ENCODE results near the gene NME8. TPM values are rescaled to one million over a fixed set of nuclear protein-coding genes. Genes with fewer than 3 reads are reported as not detected.
A peak's percentile ranks its signal among the peaks of the same experiment; 100 is the strongest.

Gene NME8
- polyA plus RNA-seq, 2 of the 4 experiments (the other 2 are of a cell fraction): not detected

DNA sequence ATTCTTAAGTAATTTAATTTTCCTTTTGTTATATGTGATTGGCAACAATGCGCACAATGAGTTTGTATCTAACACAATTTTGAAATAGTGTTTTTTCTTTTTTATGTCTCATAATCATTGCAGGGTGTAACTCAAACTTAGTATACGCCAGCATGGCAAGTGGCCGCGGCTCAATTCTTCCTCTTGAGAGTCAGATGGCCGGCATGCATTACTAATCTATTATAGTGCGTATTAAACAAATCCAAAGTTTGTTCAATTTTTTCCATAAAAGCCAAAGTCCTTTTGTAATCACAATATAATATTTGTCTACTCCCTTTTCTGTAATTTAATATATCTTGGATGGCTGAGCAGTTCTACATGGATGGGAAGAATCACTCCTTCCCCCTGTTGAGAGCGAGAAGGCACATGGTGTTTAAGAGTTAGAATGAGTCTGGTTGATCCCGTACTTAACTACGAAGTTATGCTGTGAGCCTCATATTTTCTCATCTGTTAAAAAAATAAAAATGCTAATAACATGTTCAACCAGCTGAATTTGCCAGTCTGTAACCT lies 84.7 kb downstream of the NME8 start:
- no peak for DNase-seq (ENCODE audit: low read depth in 1 of 2, low spot score in 1 of 2)
- no peak overlapping the region for H3K27ac ChIP-seq
- TF ChIP-seq KDM5A (IDR thresholded peaks at IDR 0.05): no peak
- TF ChIP-seq HOXB13 (CRISPR knock-in tag; IDR thresholded peaks at IDR 0.05; ENCODE audit: low read depth): no peak
- TF ChIP-seq, protein P1, sequence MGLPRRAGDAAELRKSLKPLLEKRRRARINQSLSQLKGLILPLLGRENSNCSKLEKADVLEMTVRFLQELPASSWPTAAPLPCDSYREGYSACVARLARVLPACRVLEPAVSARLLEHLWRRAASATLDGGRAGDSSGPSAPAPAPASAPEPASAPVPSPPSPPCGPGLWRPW (IDR thresholded peaks at IDR 0.05): no peak
- no peak for TF ChIP-seq EHF (CRISPR knock-in tag; IDR thresholded peaks at IDR 0.05)
- no peak for TF ChIP-seq RFX5 (IDR thresholded peaks at IDR 0.05)
- TF ChIP-seq RNF2 (IDR thresholded peaks at IDR 0.05; ENCODE audit: borderline replicate concordance, low read depth): no peak
- TF ChIP-seq, protein P2, sequence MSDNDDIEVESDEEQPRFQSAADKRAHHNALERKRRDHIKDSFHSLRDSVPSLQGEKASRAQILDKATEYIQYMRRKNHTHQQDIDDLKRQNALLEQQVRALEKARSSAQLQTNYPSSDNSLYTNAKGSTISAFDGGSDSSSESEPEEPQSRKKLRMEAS (IDR thresholded peaks at IDR 0.05): no peak
- no peak for TF ChIP-seq MAZ (IDR thresholded peaks at IDR 0.05; ENCODE audit: borderline replicate concordance, low read depth, low read length)
- no peak for TF ChIP-seq JUN (IDR thresholded peaks at IDR 0.05)
- TF ChIP-seq, protein P3, sequence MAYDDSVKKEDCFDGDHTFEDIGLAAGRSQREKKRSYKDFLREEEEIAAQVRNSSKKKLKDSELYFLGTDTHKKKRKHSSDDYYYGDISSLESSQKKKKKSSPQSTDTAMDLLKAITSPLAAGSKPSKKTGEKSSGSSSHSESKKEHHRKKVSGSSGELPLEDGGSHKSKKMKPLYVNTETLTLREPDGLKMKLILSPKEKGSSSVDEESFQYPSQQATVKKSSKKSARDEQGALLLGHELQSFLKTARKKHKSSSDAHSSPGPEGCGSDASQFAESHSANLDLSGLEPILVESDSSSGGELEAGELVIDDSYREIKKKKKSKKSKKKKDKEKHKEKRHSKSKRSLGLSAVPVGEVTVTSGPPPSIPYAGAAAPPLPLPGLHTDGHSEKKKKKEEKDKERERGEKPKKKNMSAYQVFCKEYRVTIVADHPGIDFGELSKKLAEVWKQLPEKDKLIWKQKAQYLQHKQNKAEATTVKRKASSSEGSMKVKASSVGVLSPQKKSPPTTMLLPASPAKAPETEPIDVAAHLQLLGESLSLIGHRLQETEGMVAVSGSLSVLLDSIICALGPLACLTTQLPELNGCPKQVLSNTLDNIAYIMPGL (CRISPR knock-in tag; IDR thresholded peaks at IDR 0.05; ENCODE audit: borderline replicate concordance): no peak
- no peak for TF ChIP-seq NR3C1 (IDR thresholded peaks at IDR 0.05)
- no peak for TF ChIP-seq FOSB (CRISPR knock-in tag; IDR thresholded peaks at IDR 0.05)
- no peak for TF ChIP-seq TP53 (CRISPR knock-in tag; IDR thresholded peaks at IDR 0.05)
- POLR2A ChIA-PET: no interaction called here
- peaks cover 12% of the 10 kb centered on the region; the same call in 2 of the 3 replicates for H3K9me3 ChIP-seq
- ATAC-seq: no peak
- FAIRE-seq: no peak
- 94% methylated on average over 9 of the region's 9 CpGs for WGBS (ENCODE audit: missing lambda C conversion rate)
- H3K4me1 ChIP-seq: peaks cover 38% of the 10 kb centered on the region
- CTCF ChIA-PET: interaction anchor here (0.7 to 1.6 kb wide), 4 partner anchors 12 to 132 kb away, joined by 3 to 5 read pairs (median 4); partner anchors contain the start of gene SFRP4
- no peak overlapping the region for H3K4me3 ChIP-seq
- H3K4me2 ChIP-seq: no peak overlapping the region

DNA sequence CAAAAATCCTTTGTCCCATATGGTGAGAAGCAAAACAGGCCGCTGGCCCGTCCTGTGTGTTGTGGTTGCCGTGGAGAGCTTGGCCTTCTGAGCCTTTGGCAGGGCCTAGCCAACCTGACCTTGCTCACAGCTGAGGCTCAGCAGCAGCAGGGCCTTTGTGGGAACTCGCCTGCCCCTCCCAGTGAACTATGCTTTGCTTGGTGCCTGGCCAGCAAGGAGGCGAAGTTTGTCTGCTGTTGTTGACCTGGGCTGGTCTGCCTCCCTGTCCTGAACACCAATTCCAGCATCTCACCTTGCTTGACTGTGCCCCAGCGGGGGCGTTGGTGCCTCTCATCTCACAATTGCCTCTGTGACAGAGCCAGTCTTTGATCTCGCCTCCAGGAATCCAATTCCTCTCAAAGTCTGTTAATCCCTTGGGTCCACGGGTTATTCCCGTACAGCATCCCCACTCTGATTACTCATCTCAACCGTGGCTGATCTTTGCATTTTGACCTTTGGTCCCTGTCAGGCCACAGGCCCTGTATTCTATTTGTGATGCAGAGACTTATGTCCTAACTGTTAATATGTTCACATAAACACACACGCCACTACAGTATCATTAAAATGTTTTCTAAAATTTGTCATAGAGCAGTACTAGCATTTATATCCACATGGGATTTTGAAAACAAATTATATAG lies 94.7 kb downstream of the NME8 start:
- ATAC-seq (peak; percentile 82 to 92), FAIRE-seq (peak; percentile 74), DNase-seq (ENCODE audit: low read depth in 1 of 2, low spot score in 1 of 2) (peak; percentile 55 to 77)
- H3K4me2 ChIP-seq: peak overlapping the region; percentile 76
- H3K4me3 ChIP-seq: no peak overlapping the region
- H3K27ac ChIP-seq: peak overlapping the region; percentile 50 to 77
- H3K9me3 ChIP-seq: no peaks in the 10 kb centered on the region
- POLR2A ChIA-PET: no interaction called here
- WGBS (ENCODE audit: missing lambda C conversion rate): 16% methylated on average over 11 of the region's 12 CpGs
- peaks cover 59% of the 10 kb centered on the region for H3K4me1 ChIP-seq
- CTCF ChIA-PET: interaction anchor here (2.8 kb wide), 1 partner anchor 26 kb away, joined by 14 read pairs; the partner anchor contains the start of gene SFRP4
- TF ChIP-seq NFE2L2 (conservative IDR thresholded peaks at IDR 0.05; ENCODE audit: low read length) (no peak), JUN (IDR thresholded peaks at IDR 0.05) (0 out of 5 replicates have a peak, but pooled peaks of 1 of the 2 experiments have one; percentile 39), RAD21 (conservative IDR thresholded peaks at IDR 0.05 in 1 of 2, IDR thresholded peaks at IDR 0.05 in 1 of 2) (no peak), JUNB (IDR thresholded peaks at IDR 0.05) (no peak), ZFP36 (IDR thresholded peaks at IDR 0.05; ENCODE audit: borderline replicate concordance, partially characterized antibody) (no peak), MYC (IDR thresholded peaks at IDR 0.05; ENCODE audit: borderline replicate concordance, low read length) (no peak), KDM5A (IDR thresholded peaks at IDR 0.05) (no peak), ZSCAN20 (CRISPR knock-in tag; IDR thresholded peaks at IDR 0.05) (no peak), BHLHE40 (IDR thresholded peaks at IDR 0.05; ENCODE audit: low read depth, low read length) (no peak), ESRRA (IDR thresholded peaks at IDR 0.05; ENCODE audit: borderline replicate concordance, low read length) (peak; percentile 17; the same call in 1 of the 2 replicates), POLR2A (IDR thresholded peaks at IDR 0.05; ENCODE audit: low read length) (no peak), CBX2 (IDR thresholded peaks at IDR 0.05; ENCODE audit: borderline replicate concordance, low read depth) (no peak), CHD2 (IDR thresholded peaks at IDR 0.05; ENCODE audit: low read length, partially characterized antibody) (no peak), FOSL2 (IDR thresholded peaks at IDR 0.05) (no peak), FOSL2 (CRISPR knock-in tag; IDR thresholded peaks at IDR 0.05) (peak; percentile 35; the same call in 1 of the 2 replicates)
- TF ChIP-seq, protein P4, sequence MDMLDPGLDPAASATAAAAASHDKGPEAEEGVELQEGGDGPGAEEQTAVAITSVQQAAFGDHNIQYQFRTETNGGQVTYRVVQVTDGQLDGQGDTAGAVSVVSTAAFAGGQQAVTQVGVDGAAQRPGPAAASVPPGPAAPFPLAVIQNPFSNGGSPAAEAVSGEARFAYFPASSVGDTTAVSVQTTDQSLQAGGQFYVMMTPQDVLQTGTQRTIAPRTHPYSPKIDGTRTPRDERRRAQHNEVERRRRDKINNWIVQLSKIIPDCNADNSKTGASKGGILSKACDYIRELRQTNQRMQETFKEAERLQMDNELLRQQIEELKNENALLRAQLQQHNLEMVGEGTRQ (IDR thresholded peaks at IDR 0.05): no peak
- TF ChIP-seq, protein P2 (IDR thresholded peaks at IDR 0.05): peak; percentile 61
- TF ChIP-seq, protein P5, sequence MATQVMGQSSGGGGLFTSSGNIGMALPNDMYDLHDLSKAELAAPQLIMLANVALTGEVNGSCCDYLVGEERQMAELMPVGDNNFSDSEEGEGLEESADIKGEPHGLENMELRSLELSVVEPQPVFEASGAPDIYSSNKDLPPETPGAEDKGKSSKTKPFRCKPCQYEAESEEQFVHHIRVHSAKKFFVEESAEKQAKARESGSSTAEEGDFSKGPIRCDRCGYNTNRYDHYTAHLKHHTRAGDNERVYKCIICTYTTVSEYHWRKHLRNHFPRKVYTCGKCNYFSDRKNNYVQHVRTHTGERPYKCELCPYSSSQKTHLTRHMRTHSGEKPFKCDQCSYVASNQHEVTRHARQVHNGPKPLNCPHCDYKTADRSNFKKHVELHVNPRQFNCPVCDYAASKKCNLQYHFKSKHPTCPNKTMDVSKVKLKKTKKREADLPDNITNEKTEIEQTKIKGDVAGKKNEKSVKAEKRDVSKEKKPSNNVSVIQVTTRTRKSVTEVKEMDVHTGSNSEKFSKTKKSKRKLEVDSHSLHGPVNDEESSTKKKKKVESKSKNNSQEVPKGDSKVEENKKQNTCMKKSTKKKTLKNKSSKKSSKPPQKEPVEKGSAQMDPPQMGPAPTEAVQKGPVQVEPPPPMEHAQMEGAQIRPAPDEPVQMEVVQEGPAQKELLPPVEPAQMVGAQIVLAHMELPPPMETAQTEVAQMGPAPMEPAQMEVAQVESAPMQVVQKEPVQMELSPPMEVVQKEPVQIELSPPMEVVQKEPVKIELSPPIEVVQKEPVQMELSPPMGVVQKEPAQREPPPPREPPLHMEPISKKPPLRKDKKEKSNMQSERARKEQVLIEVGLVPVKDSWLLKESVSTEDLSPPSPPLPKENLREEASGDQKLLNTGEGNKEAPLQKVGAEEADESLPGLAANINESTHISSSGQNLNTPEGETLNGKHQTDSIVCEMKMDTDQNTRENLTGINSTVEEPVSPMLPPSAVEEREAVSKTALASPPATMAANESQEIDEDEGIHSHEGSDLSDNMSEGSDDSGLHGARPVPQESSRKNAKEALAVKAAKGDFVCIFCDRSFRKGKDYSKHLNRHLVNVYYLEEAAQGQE (IDR thresholded peaks at IDR 0.05): no peak
- TF ChIP-seq, protein P6, sequence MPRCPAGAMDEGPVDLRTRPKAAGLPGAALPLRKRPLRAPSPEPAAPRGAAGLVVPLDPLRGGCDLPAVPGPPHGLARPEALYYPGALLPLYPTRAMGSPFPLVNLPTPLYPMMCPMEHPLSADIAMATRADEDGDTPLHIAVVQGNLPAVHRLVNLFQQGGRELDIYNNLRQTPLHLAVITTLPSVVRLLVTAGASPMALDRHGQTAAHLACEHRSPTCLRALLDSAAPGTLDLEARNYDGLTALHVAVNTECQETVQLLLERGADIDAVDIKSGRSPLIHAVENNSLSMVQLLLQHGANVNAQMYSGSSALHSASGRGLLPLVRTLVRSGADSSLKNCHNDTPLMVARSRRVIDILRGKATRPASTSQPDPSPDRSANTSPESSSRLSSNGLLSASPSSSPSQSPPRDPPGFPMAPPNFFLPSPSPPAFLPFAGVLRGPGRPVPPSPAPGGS (IDR thresholded peaks at IDR 0.05): no peak
